Osteocyte (in vitro differentiated cells): ENCODE measurements around the gene NPB. TPM values are rescaled to one million over a fixed set of nuclear protein-coding genes. Genes with fewer than 3 reads are reported as not detected.

ENCODE experiments used
- DNase-seq: peaks from one replicate; pipeline ENCODE4 v3.0.0; 2021; ENCODE audit warnings: mixed read lengths; ENCODE audit not compliant: unreplicated experiment; ENCODE audit errors: extremely low spot score
- H3K27ac Mint-ChIP-seq: one replicate; pipeline ENCODE4 v1.8.0; 2021; ENCODE audit warnings: mild to moderate bottlenecking, mixed read lengths; ENCODE audit not compliant: unreplicated experiment
- H3K27me3 Mint-ChIP-seq: one replicate; pipeline ENCODE4 v1.8.0; 2021; ENCODE audit warnings: mixed read lengths; ENCODE audit not compliant: unreplicated experiment
- H3K36me3 Mint-ChIP-seq: one replicate; pipeline ENCODE4 v1.8.0; 2021; ENCODE audit warnings: mixed read lengths; ENCODE audit not compliant: unreplicated experiment
- H3K4me1 Mint-ChIP-seq: one replicate; pipeline ENCODE4 v1.8.0; 2021; ENCODE audit warnings: mixed read lengths; ENCODE audit not compliant: unreplicated experiment
- H3K4me3 Mint-ChIP-seq: one replicate; pipeline ENCODE4 v1.8.0; 2021; ENCODE audit warnings: mild to moderate bottlenecking, moderate library complexity, mixed read lengths; ENCODE audit not compliant: unreplicated experiment
- H3K9me3 Mint-ChIP-seq: one replicate; pipeline ENCODE4 v1.8.0; 2021; ENCODE audit warnings: mixed read lengths; ENCODE audit not compliant: unreplicated experiment
- CTCF ChIP-seq: fragments of 200-600 bp; sonication (generic); IDR thresholded peaks from 2 replicates; pipeline ENCODE4 v1.5.0; 2021; ENCODE audit warnings: antibody characterized with exemption, mild to moderate bottlenecking, moderate library complexity
- total RNA-seq: library from RNA; stranded (reverse); gene quantifications from 2 replicates; pipeline ENCODE4 v1.2.1, GENCODE V29; 2021

Gene NPB
- total RNA-seq, 1 donor from 2014 or later = 0.56 TPM

GRCh38 chr17:81859906-81860755 is 41.9 kb upstream of the NPB start, which contains the start of gene P4HB:
Gene P4HB, minus strand, starts transcription at chr17:81860535. Its CDS starts 64 bp downstream, at chr17:81860471.
- H3K36me3 Mint-ChIP-seq = peaks cover 19% of the 10 kb centered on the region
- peak within 1 kb of the TSS; percentile 93 for H3K4me3 Mint-ChIP-seq
- peaks cover 42% of the 10 kb centered on the region for H3K4me1 Mint-ChIP-seq
- no peak for TF ChIP-seq CTCF
- DNase-seq = no peak
- peak within 1 kb of the TSS; percentile 93 for H3K27ac Mint-ChIP-seq
- no peaks in the 10 kb centered on the region for H3K9me3 Mint-ChIP-seq
- H3K27me3 Mint-ChIP-seq = no peaks in the 10 kb centered on the region

- Mint-ChIP-seq H3K4me1 (peaks cover 43% of the 10 kb centered on the region), H3K4me3 (peak overlapping the region; percentile 90), H3K27me3 (no peaks in the 10 kb centered on the region), H3K9me3 (no peaks in the 10 kb centered on the region), H3K27ac (peak overlapping the region; percentile 93), H3K36me3 (peaks cover 14% of the 10 kb centered on the region)
- peak; percentile 100 for DNase-seq
- TF ChIP-seq CTCF = no peak
Observed at GRCh38 chr17:81860756-81861568, 41.1 kb upstream of the NPB start.

- peak overlapping the region; percentile 68 for H3K4me3 Mint-ChIP-seq
- H3K27ac Mint-ChIP-seq = peak overlapping the region; percentile 52
- H3K27me3 Mint-ChIP-seq = no peaks in the 10 kb centered on the region
Observed at GRCh38 chr17:81863123-81863675, 38.8 kb upstream of the NPB start.

GRCh38 chr17:81863833-81864768 is 37.9 kb upstream of the NPB start:
- Mint-ChIP-seq H3K36me3 (peaks cover 8% of the 10 kb centered on the region), H3K9me3 (no peaks in the 10 kb centered on the region), H3K4me1 (peaks cover 44% of the 10 kb centered on the region), H3K27me3 (no peaks in the 10 kb centered on the region), H3K27ac (peak overlapping the region; percentile 23), H3K4me3 (no peak overlapping the region)
- no peak for DNase-seq
- no peak for TF ChIP-seq CTCF

More at GRCh38 chr17:81863123-81863675, 38.8 kb upstream of the NPB start:
- no peak for TF ChIP-seq CTCF
- Mint-ChIP-seq H3K4me1 (peaks cover 48% of the 10 kb centered on the region), H3K9me3 (no peaks in the 10 kb centered on the region), H3K36me3 (peaks cover 8% of the 10 kb centered on the region)
- DNase-seq = no peak
